Right renal pelvis (tissue), 4 donors: ENCODE results near the gene IFT22. TPM values are rescaled to one million over a fixed set of nuclear protein-coding genes. Genes with fewer than 3 reads are reported as not detected.
"Not testable (repeated sequence)": the region's sequence is repeated elsewhere in the genome, so short reads cannot be mapped to it uniquely, and the experiment has no call there.

Experiments
- DNase-seq, 4 donors: peaks; one replicate each; pipeline ENCODE4 v3.0.0-alpha.2; 2013; ENCODE audit warnings: low read depth in 4 of 4, low spot score in 3 of 4, missing footprints in 1 of 4
- polyA plus RNA-seq, 4 donors: library from polyadenylated mRNA; unstranded; fragments of 120-200 nt; gene quantifications; one replicate each; pipeline ENCODE4 v1.2.1, GENCODE V29; 2013; ENCODE audit not compliant: insufficient read length in 4 of 4

IFT22 gene
- polyA plus RNA-seq, 4 donors, result 72.8 to 78.8 (median 75.2) TPM

DNA sequence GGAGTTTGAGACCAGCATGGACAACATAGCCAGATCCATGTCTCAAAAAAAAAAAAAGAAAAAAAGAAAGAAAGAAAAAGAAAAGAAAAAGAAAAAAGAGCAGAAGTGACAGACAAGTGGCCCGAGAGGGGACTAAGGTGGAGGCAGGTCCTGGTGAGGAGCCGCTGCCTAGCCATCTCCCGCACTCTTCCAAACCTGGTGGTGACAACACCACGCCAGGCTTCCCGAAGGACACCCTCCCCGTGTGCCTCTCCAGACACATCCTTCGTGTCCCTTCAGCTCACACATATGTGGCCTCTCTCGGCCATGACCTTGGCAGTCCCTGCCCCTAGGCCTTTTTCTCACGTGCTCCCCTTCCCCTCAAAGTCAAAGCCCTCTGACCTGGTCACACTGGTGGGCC, 36.4 kb downstream of the IFT22 start:
- DNase-seq, result no peak

GRCh38 chr7:101280912-101281311, 40.7 kb downstream of the IFT22 start:
- DNase-seq, result not testable (repeated sequence)

- no peak for DNase-seq
These were observed 42.9 kb downstream of the IFT22 start for GRCh38 chr7:101278461-101279292.

DNA sequence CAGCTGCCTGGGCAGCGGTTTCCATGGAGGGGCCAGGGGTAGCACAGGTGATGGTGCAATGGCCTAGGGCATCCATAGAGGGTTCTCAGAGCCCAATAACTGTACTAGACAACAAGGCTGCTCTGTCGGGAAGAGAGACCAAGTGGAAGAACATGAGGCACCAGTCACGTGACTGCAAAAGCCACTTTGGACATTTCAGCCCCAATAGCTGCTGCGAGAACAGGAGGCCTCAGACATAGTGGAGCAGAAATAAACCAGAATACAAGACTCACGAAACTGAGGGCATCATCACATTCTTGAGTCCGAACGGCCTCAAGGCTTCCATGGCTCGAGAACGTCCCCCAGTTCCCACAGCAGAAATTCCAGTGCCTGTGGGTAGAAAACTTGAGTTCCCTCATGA, 44.5 kb downstream of the IFT22 start:
- DNase-seq, result no peak

- DNase-seq, result no peak
These were observed 48.4 kb downstream of the IFT22 start for GRCh38 chr7:101273206-101273605.

GRCh38 chr7:101271021-101271420, 50.6 kb downstream of the IFT22 start:
- DNase-seq, result no peak

DNA sequence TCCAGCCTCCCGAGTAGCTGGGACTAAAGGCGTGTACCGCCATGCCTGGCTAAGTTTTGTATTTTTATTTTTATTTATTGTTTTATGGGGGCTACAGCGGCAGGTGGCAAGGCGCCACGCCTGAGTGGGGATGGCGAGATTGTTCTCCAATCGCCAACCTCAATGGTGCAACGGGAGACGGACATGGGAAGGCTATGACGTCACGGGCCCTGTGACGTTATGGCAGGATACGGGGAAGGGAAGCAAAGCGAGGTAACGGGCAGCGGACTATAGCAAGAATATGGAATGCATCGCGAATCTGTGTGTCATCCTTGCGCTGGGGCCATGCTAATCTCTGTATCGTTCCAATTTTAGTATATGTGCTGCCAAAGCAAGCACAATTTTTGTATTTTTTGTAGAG, 51.9 kb downstream of the IFT22 start:
- no peak for DNase-seq

GRCh38 chr7:101265622-101266516, 55.7 kb downstream of the IFT22 start:
- DNase-seq, result no peak

- peak in 2 of 4 donors; percentile 21 to 51 for DNase-seq
These were observed 57.4 kb downstream of the IFT22 start for GRCh38 chr7:101264102-101264706.

Other genes starting within 250 kb of the IFT22 start
- 10 to 100 TPM; 15.6 to 19.0 (median 17.1) TPM for gene TRIM56, start 236.3 kb downstream of the IFT22 start, polyA plus RNA-seq
- 1 to 10 TPM in 3 of 4 donors, under 1 TPM in 1; 0.83 to 1.4 (median 1.2) TPM for gene SERPINE1, start 194.7 kb downstream of the IFT22 start, polyA plus RNA-seq
- gene AP1S1, start 167.3 kb downstream of the IFT22 start, polyA plus RNA-seq, result 10 to 100 TPM; 72.9 to 79.6 (median 73.5) TPM
- gene VGF, start 156.2 kb downstream of the IFT22 start, polyA plus RNA-seq, result under 1 TPM; 0.09 to 0.29 (median 0.13) TPM
- under 1 TPM in 1 of 4 donors, not detected in 3; 0.13 TPM for gene NAT16, start 141.5 kb downstream of the IFT22 start, polyA plus RNA-seq
- 1 to 10 TPM in 1 of 4 donors, under 1 TPM in 3; 0.53 to 1.1 (median 0.77) TPM for gene MOGAT3, start 120.8 kb downstream of the IFT22 start, polyA plus RNA-seq
- gene PLOD3, start 104.2 kb downstream of the IFT22 start, polyA plus RNA-seq, result 10 to 100 TPM; 42.1 to 50.0 (median 45.4) TPM
- gene ZNHIT1, start 103.6 kb downstream of the IFT22 start, polyA plus RNA-seq, result 10 to 100 TPM; 56.5 to 84.1 (median 59.1) TPM
- gene CLDN15, start 84.0 kb downstream of the IFT22 start, polyA plus RNA-seq, result 10 to 100 TPM in 2 of 4 donors, 1 to 10 TPM in 2; 9.7 to 11.9 (median 10.9) TPM
- 100 to 1,000 TPM; 124 to 182 (median 131) TPM for gene FIS1, start 76.7 kb downstream of the IFT22 start, polyA plus RNA-seq
- 10 to 100 TPM; 24.7 to 32.5 (median 25.7) TPM for gene COL26A1, start 41.1 kb upstream of the IFT22 start, polyA plus RNA-seq